Heart right ventricle (tissue), 16 donors: ENCODE results near the gene UBE2Q2. TPM values are rescaled to one million over a fixed set of nuclear protein-coding genes. Genes with fewer than 3 reads are reported as not detected.

Experiments
- ATAC-seq, 8 donors: fragments of 200-7000 bp; cut with Tn5 transposase; one replicate each; pipeline ENCODE4 v1.9.1; 2020; ENCODE audit warnings: mild to moderate bottlenecking in 8 of 8, moderate library complexity in 8 of 8, moderate number of reproducible peaks in 1 of 8
- DNase-seq, 2 donors: peaks; one replicate each; pipeline ENCODE4 v3.0.0-alpha.2; 2020
- H3K27ac ChIP-seq, 10 donors: fragments of 200-600 bp; sonication (generic) in 2 of 10; one replicate each; pipeline versions ENCODE4 v1.5.0 to v1.8.0; 2020 to 2022; ENCODE audit warnings: mild to moderate bottlenecking in 3 of 10
- H3K27me3 ChIP-seq, 7 donors: fragments of 200-600 bp; one replicate each; pipeline ENCODE4 v1.8.0; 2021 to 2022; ENCODE audit warnings: mild to moderate bottlenecking in 2 of 7
- H3K36me3 ChIP-seq, 9 donors: fragments of 200-600 bp; sonication (generic) in 1 of 9; one replicate each; pipeline versions ENCODE4 v1.5.0 to v1.8.0; 2020 to 2022; ENCODE audit warnings: mild to moderate bottlenecking in 2 of 9
- H3K4me1 ChIP-seq, 9 donors: fragments of 200-600 bp; sonication (generic) in 1 of 9; one replicate each; pipeline versions ENCODE4 v1.5.0 to v1.8.0; 2020 to 2022; ENCODE audit warnings: mild to moderate bottlenecking in 4 of 9
- H3K4me3 ChIP-seq, 10 donors: fragments of 200-600 bp; sonication (generic) in 2 of 10; one replicate each; pipeline versions ENCODE4 v1.5.0 to v1.8.0; 2020 to 2022; ENCODE audit warnings: mild to moderate bottlenecking in 7 of 10, moderate library complexity in 2 of 10
- H3K9me3 ChIP-seq, 11 donors: fragments of 200-600 bp in 10 of 11; sonication (generic) in 2 of 11; one replicate each; pipeline versions ENCODE4 v1.5.0 to v1.8.0; 2013 to 2022; ENCODE audit warnings: mild to moderate bottlenecking in 2 of 11, control low read depth in 1 of 11, moderate library complexity in 1 of 11
- WGBS, 2 donors: extraction: QIAGEN DNeasy Blood & Tissue Kit; methylation state at CpG; one replicate each; pipeline ENCODE4 v1.1.7; 2013; ENCODE audit warnings: inconsistent platforms in 1 of 2; 5-methylcytosine and 5-hydroxymethylcytosine counted together
- intact Hi-C, 10 donors: fragments of 100-400 bp; cut with DNase I; formaldehyde crosslinking; loops; one replicate each; pipeline versions ENCODE4 v1.11.1 to v1.14.2; 2022
- polyA plus RNA-seq, 2 donors: library from polyadenylated mRNA; stranded (reverse); fragments of 200-250 nt; gene quantifications; one replicate each; pipeline ENCODE4 v1.2.3, GENCODE V29; 2013
- total RNA-seq, 10 donors: library from RNA; stranded (reverse); fragmentation: NEBNext Ultra II Directional in 3 of 10; extraction: Animal tissue kit (Norgen Biotek cat#: 25700) in 3 of 10; gene quantifications; one replicate each; pipeline versions ENCODE4 v1.2.1 to v1.2.4, GENCODE V29; 2021 to 2023
- TF ChIP-seq, protein P1 (sequence below), 9 donors: fragments of 200-600 bp; sonication (generic) in 2 of 9; IDR thresholded peaks; one replicate each; pipeline versions ENCODE4 v1.5.0 to v1.8.0; 2021 to 2022; ENCODE audit warnings: antibody characterized with exemption in 9 of 9, mild to moderate bottlenecking in 5 of 9, moderate library complexity in 1 of 9
- donor health status: Arrhythmogenic right ventricular cardiomyopathy.
- donor health status: ischemic (EF 13 %, LVEDD 7.1; RV severe dilation, severe dysfunction).
- donor health status: healthy with polysubstance abuse.
- donor health status: DM: no; HTN: yes; CAD: no.
- donor health status: DM: no; HTN: no; CAD: no.
- donor health status: ischemic (EF 25% LVEDD 6.9; RV normal size, moderate dysfunction).
- donor health status: ischemic (EF 25% LVEDD 5.7; RV mildly dilated, moderate dysfunction).
- donor health status: healthy.
- donor health status: DM: yes; HTN: yes; CAD: no.
- donor health status: Ischemic cardiomyopathy.
- donor health status: ischemic (EF 35%, LVEDD 5.7; RV mildly dilated, moderate dysfunction).
- donor health status: nonischemic (EF 11% LVEDD 7.7; RV severe dilation, severe dysfunction).
- donor health status: DM: yes; HTN: yes; CAD: no.
- donor health status: PGD.
- donor health status: ischemic (EF 29% LVEDD 5.4; RV normal size, mild dysfunction).
- donor health status: nonischemic (EF 23%, LVEDD 6.1; RV moderate dilation, normal function).

The UBE2Q2 gene
- total and polyA plus RNA-seq, 12 donors, result 12.5 to 36.5 (median 24.1) TPM

- 88 to 94% methylated on average over 2 of the region's 2 CpGs for WGBS, 2 donors
- DNase-seq (no peak), ATAC-seq (no peak)
- H3K4me1 ChIP-seq, result peaks cover 0 to 16% (median 0%) of the 10 kb centered on the region in 9 donors
- intact Hi-C loops, result no loop called here
- no peak overlapping the region for H3K4me3 ChIP-seq
- H3K27me3 ChIP-seq, result no peaks in the 10 kb centered on the region
- H3K36me3 ChIP-seq, result peaks cover 0 to 77% (median 3%) of the 10 kb centered on the region in 9 donors
- H3K27ac ChIP-seq, result no peak overlapping the region
- TF ChIP-seq, protein P1, sequence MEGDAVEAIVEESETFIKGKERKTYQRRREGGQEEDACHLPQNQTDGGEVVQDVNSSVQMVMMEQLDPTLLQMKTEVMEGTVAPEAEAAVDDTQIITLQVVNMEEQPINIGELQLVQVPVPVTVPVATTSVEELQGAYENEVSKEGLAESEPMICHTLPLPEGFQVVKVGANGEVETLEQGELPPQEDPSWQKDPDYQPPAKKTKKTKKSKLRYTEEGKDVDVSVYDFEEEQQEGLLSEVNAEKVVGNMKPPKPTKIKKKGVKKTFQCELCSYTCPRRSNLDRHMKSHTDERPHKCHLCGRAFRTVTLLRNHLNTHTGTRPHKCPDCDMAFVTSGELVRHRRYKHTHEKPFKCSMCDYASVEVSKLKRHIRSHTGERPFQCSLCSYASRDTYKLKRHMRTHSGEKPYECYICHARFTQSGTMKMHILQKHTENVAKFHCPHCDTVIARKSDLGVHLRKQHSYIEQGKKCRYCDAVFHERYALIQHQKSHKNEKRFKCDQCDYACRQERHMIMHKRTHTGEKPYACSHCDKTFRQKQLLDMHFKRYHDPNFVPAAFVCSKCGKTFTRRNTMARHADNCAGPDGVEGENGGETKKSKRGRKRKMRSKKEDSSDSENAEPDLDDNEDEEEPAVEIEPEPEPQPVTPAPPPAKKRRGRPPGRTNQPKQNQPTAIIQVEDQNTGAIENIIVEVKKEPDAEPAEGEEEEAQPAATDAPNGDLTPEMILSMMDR (IDR thresholded peaks at IDR 0.05), result no peak
- no peaks in the 10 kb centered on the region for H3K9me3 ChIP-seq
These were observed 52.5 kb downstream of the UBE2Q2 start for GRCh38 chr15:75895731-75896130.

DNA sequence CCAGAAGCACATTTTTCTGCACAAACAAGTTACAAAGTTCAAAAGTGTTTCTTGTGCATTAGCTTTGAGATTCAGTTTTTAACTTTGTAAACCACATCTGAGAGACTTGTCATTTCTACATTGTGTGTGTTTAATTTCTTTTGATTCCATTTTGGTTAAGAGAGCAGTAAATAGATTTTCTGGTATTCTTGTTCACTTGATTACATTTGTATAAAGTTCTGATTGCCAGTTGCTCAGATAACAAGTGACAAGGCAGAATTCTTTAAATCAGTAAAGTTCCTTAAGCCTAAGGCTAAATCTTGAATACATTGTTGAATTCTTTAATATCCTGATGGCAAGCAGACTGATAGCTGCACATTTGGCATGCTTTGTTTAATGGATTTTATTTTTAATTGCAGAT, 57.3 kb downstream of the UBE2Q2 start:
- Histone ChIP-seq H3K9me3 (no peaks in the 10 kb centered on the region), H3K4me1 (peaks cover 0 to 25% (median 21%) of the 10 kb centered on the region in 9 donors), H3K4me3 (no peak overlapping the region), H3K27me3 (no peaks in the 10 kb centered on the region), H3K36me3 (peaks cover 0 to 52% (median 3%) of the 10 kb centered on the region in 9 donors), H3K27ac (peak overlapping the region in 1 of 10 donors; percentile 44)
- TF ChIP-seq, protein P1 (IDR thresholded peaks at IDR 0.05), result no peak
- DNase-seq, result no peak
- intact Hi-C loops, result loop anchor here in 4 of 10 donors (5.0 to 10.0 kb wide), 4 partner anchors 53 to 256 kb away; partner anchors contain the start of genes UBE2Q2 (in 2 of the 4), IMP3 (in 1 of the 4) and SNX33 (in 1 of the 4)
- no peak for ATAC-seq

DNA sequence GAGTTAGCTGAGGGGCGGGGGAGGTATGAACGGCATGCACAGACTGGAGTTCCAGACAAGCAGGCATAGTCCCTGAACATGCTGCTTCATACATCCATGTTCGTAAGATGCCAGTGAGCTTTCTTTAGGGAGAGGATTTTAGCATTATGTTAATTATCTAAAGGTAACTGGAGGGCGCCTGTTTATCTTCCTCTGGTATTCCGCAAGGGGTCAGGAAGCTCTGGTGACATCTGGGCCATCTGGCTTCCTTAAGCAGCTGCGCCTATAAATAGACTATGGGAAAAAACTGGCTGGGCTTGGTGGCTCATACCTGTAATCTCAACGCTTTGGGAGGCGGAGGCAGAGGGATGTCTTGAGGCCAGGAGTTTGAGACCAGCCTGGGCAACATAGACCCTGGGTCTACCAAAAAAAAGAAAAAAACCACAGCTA, 58.9 kb downstream of the UBE2Q2 start:
- H3K9me3 ChIP-seq, result no peaks in the 10 kb centered on the region
- TF ChIP-seq, protein P1 (IDR thresholded peaks at IDR 0.05), result no peak
- 14 to 24% methylated on average over 8 of the region's 8 CpGs for WGBS, 2 donors
- H3K27me3 ChIP-seq, result no peaks in the 10 kb centered on the region
- peaks cover 0 to 32% (median 21%) of the 10 kb centered on the region in 9 donors for H3K4me1 ChIP-seq
- H3K27ac ChIP-seq, result peak overlapping the region in 5 of 10 donors; percentile 17 to 61 (median 33)
- DNase-seq (peak in 1 of 2 donors; percentile 31), ATAC-seq (peak in 5 of 8 donors; percentile 30 to 56 (median 45))
- H3K36me3 ChIP-seq, result peaks cover 0 to 59% (median 3%) of the 10 kb centered on the region in 9 donors
- H3K4me3 ChIP-seq, result no peak overlapping the region
- intact Hi-C loops, result loop anchor here in 4 of 10 donors (5.0 to 10.0 kb wide), 4 partner anchors 55 to 257 kb away; partner anchors contain the start of genes UBE2Q2 (in 2 of the 4), IMP3 (in 1 of the 4) and SNX33 (in 1 of the 4)

DNA sequence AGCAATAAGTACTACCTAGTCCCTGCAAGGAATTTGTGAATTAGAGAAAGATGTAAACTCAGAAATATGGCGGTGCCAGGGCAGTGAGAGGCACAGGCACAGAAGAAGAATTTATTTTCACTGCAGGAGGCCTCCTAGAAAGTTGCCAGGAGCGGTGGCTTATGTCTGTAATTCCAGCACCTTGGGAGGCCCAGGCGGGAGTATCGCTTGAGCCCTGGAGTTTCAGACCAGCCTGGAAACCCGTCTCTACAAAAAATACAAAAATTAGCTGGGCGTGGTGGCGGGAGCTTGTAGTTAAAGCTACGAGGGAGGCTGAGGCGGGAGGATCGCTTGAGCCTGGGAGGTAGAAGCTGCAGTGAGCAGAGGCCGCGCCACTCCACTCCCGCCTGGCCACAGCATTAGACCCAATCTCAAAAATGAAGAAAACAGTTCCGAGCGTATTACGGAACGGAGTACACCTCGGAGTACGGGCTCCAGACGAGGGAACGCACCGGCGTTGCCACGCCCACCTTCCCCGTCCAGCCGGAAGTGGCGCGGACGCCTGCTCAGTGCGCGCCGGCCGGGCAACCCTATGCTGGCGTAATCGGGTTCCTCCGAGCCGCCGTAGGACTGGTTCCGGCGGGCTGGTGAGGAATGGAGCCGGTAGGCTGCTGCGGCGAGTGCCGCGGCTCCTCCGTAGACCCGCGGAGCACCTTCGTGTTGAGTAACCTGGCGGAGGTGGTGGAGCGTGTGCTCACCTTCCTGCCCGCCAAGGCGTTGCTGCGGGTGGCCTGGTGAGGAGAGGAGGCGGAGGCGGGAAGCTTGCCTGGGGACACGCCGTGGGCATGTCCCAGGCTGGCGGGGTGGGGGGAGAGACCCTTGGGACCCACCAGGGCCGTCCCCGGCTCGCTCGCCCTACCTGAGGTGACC, 60.3 kb downstream of the UBE2Q2 start, which contains the start of gene FBXO22:
FBXO22 (plus strand) TSS at position 548 of the 909 bp plus-strand sequence; CDS start at position 634, 86 bp downstream.
- H3K27ac ChIP-seq, result peak within 1 kb of the TSS in 9 of 10 donors; percentile 53 to 92 (median 82)
- no peaks in the 10 kb centered on the region for H3K9me3 ChIP-seq
- ATAC-seq (peak; percentile 98 to 99 (median 99)), DNase-seq (peak; percentile 89 to 91)
- H3K27me3 ChIP-seq, result no peaks in the 10 kb centered on the region
- TF ChIP-seq, protein P1 (IDR thresholded peaks at IDR 0.05), result no peak
- H3K4me3 ChIP-seq, result peak within 1 kb of the TSS; percentile 63 to 98 (median 92)
- intact Hi-C loops, result loop anchor here in 4 of 10 donors (5.0 to 10.0 kb wide), 4 partner anchors 56 to 259 kb away; partner anchors contain the start of genes UBE2Q2 (in 2 of the 4), IMP3 (in 1 of the 4) and SNX33 (in 1 of the 4)
- peaks cover 0 to 55% (median 3%) of the 10 kb centered on the region in 9 donors for H3K36me3 ChIP-seq
- WGBS, 2 donors, result 2 to 3% methylated on average over 63 of the region's 63 CpGs
- H3K4me1 ChIP-seq, result peaks cover 0 to 32% (median 23%) of the 10 kb centered on the region in 9 donors
